H1 (cell line): ENCODE results near the gene IKZF1. TPM values are rescaled to one million over a fixed set of nuclear protein-coding genes. Genes with fewer than 3 reads are reported as not detected.

Experiments
- BACH1 ChIP-seq: IDR thresholded peaks from 2 replicates; pipeline ENCODE4 v1.6.1; 2012; ENCODE audit warnings: low read length, improper control_type of control experiment
- BCL11A ChIP-seq, 2 experiments: IDR thresholded peaks; one replicate each; pipeline ENCODE4 v1.6.1; 2011; ENCODE audit warnings: low read depth in 2 of 2, low read length in 2 of 2, mild to moderate bottlenecking in 2 of 2
- BRCA1 ChIP-seq: IDR thresholded peaks from 2 replicates; pipeline ENCODE4 v1.6.1; 2012; ENCODE audit warnings: low read depth, low read length, improper control_type of control experiment
- CEBPB ChIP-seq: IDR thresholded peaks from 2 replicates; pipeline ENCODE4 v1.6.1; 2012; ENCODE audit warnings: low read depth, low read length
- FOSL1 ChIP-seq: IDR thresholded peaks from 2 replicates; pipeline ENCODE4 v1.6.1; 2011; ENCODE audit warnings: mild to moderate bottlenecking, low read depth, low read length, moderate library complexity; ENCODE audit not compliant: insufficient read depth
- GTF2F1 ChIP-seq: IDR thresholded peaks from 2 replicates; pipeline ENCODE4 v1.6.1; 2012; ENCODE audit warnings: low read depth, low read length, improper control_type of control experiment, borderline replicate concordance
- JUN ChIP-seq: IDR thresholded peaks from 2 replicates; pipeline ENCODE4 v1.6.1; 2011; ENCODE audit warnings: low read depth, mild to moderate bottlenecking, improper control_type of control experiment, low read length
- JUND ChIP-seq: IDR thresholded peaks from 2 replicates; pipeline ENCODE4 v1.6.1; 2011; ENCODE audit warnings: mild to moderate bottlenecking, improper control_type of control experiment, low read length
- MAFK ChIP-seq: IDR thresholded peaks from 2 replicates; pipeline ENCODE4 v1.6.1; 2012; ENCODE audit warnings: low read depth, mild to moderate bottlenecking, improper control_type of control experiment, low read length
- PHF8 ChIP-seq: fragments of 200-600 bp; sonication (generic); conservative IDR thresholded peaks from 2 replicates; pipeline ENCODE4 v1.7.1; 2012; ENCODE audit warnings: low read depth, mild to moderate bottlenecking, inconsistent platforms, low read length, moderate library complexity
- POU5F1 ChIP-seq: IDR thresholded peaks from 2 replicates; pipeline ENCODE4 v1.6.1; 2011; ENCODE audit warnings: low read depth, mild to moderate bottlenecking, low read length, moderate library complexity
- RAD21 ChIP-seq, 2 experiments: IDR thresholded peaks in 1 of 2; conservative IDR thresholded peaks in 1 of 2; 2 replicates each; pipeline ENCODE4 v1.6.1; 2011; ENCODE audit warnings: low read depth in 2 of 2, low read length in 2 of 2, improper control_type of control experiment in 1 of 2, inconsistent platforms in 1 of 2, mild to moderate bottlenecking in 1 of 2, moderate library complexity in 1 of 2
- RFX5 ChIP-seq: IDR thresholded peaks from 2 replicates; pipeline ENCODE4 v1.6.1; 2011; ENCODE audit warnings: low read depth, low read length, improper control_type of control experiment, borderline replicate concordance
- RNF2 ChIP-seq: fragments of 200-900, 300-1000 bp; sonication (generic); IDR thresholded peaks from 2 replicates; pipeline ENCODE4 v1.7.1; 2016; ENCODE audit warnings: borderline replicate concordance, low read depth, mild to moderate bottlenecking, antibody characterized with exemption, low read length; ENCODE audit not compliant: poor library complexity, severe bottlenecking; ENCODE audit errors: missing control alignments
- RXRA ChIP-seq: IDR thresholded peaks from 2 replicates; pipeline ENCODE4 v1.6.1; 2011; ENCODE audit warnings: low read depth, mild to moderate bottlenecking, low read length, moderate library complexity; ENCODE audit not compliant: insufficient read depth
- SIX5 ChIP-seq: IDR thresholded peaks from 2 replicates; pipeline ENCODE4 v1.6.1; 2011; ENCODE audit warnings: mild to moderate bottlenecking, low read depth, low read length
- SRF ChIP-seq: IDR thresholded peaks from 2 replicates; pipeline ENCODE4 v1.6.1; 2011; ENCODE audit warnings: mild to moderate bottlenecking, low read depth, low read length, moderate library complexity
- TAF1 ChIP-seq: IDR thresholded peaks from 2 replicates; pipeline ENCODE4 v1.6.1; 2011; ENCODE audit warnings: mild to moderate bottlenecking, low read depth, low read length
- TAF7 ChIP-seq: optimal IDR thresholded peaks from 2 replicates; pipeline ENCODE3; 2011; ENCODE audit warnings: low read depth, mild to moderate bottlenecking, inconsistent platforms, low read length, moderate library complexity, borderline replicate concordance
- TCF12 ChIP-seq: IDR thresholded peaks from 2 replicates; pipeline ENCODE4 v1.6.1; 2011; ENCODE audit warnings: low read depth, mild to moderate bottlenecking, low read length
- ZNF274 ChIP-seq: IDR thresholded peaks from 2 replicates; pipeline ENCODE4 v1.7.0; 2012; ENCODE audit warnings: low read length, borderline replicate concordance; ENCODE audit errors: extremely low read depth
- polyA plus RNA-seq, 7 experiments: library from polyadenylated mRNA; depleted of rRNA in 3 of 7; stranded (reverse) in 5 of 7; unstranded in 2 of 7; fragments of >200 nt in 5 of 7; fragments of 200-250 nt in 2 of 7; gene quantifications; 1 replicate in 5 of 7; 2 replicates in 1 of 7; 4 replicates in 1 of 7; pipeline versions ENCODE4 v1.2.1 to v1.2.3, GENCODE V29; 2011 to 2013; ENCODE audit warnings: missing spikeins in 2 of 7, mixed read lengths in 2 of 7
- total RNA-seq: library from RNA; stranded (reverse); fragmentation: NEBNext Ultra II Directional; extraction: Animal tissue kit (Norgen Biotek cat#: 25700); gene quantifications from 2 replicates; pipeline ENCODE4 v1.2.1, GENCODE V29; 2021
- TF ChIP-seq, protein P1 (sequence below): IDR thresholded peaks from 2 replicates; pipeline ENCODE4 v1.6.1; 2011; ENCODE audit warnings: low read depth, mild to moderate bottlenecking, low read length; ENCODE audit not compliant: insufficient read depth
- TF ChIP-seq, protein P2 (sequence below): IDR thresholded peaks from 2 replicates; pipeline ENCODE4 v1.6.1; 2011; ENCODE audit warnings: low read length, improper control_type of control experiment

IKZF1 gene
- total and polyA plus RNA-seq, 2 of the 8 experiments (the other 6 are each of a cell fraction or from before 2014, with no cell fraction given) = 0.74 to 1.5 TPM

DNA sequence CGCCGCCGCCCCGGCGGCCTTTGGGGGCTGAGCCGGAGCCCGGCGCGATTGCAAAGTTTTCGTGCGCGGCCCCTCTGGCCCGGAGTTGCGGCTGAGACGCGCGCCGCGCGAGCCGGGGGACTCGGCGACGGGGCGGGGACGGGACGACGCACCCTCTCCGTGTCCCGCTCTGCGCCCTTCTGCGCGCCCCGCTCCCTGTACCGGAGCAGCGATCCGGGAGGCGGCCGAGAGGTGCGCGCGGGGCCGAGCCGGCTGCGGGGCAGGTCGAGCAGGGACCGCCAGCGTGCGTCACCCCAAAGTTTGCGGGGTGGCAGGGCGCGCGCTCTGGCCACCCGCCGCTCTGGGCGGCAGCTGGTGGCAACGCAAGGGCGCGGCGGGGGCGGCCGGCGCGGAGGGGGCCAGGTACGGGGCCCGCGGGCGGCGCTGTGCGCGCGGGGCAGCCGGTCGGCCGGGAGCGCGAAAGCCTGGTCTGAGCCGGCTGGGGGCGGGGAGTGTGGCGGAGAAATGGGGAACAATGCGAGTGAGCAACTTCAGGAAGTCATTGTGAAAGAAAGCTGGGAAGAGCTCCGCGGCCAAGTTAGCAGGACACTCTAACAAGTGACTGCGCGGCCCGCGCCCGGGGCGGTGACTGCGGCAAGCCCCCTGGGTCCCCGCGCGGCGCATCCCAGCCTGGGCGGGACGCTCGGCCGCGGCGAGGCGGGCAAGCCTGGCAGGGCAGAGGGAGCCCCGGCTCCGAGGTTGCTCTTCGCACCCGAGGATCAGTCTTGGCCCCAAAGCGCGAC lies at the start of gene IKZF1 (continued):
- TF ChIP-seq GTF2F1 (no peak), MAFK (no peak), BACH1 (no peak), POU5F1 (no peak), BCL11A (IDR thresholded peaks at IDR 0.05; ENCODE audit: low read depth in 2 of 2, low read length in 2 of 2) (no peak), TCF12 (no peak), FOSL1 (no peak), ZNF274 (no peak), RFX5 (no peak), SIX5 (no peak), BRCA1 (no peak), SRF (no peak), RAD21 (IDR thresholded peaks at IDR 0.05 in 1 of 2, conservative IDR thresholded peaks at IDR 0.05 in 1 of 2; ENCODE audit: low read depth in 2 of 2, low read length in 2 of 2) (no peak), TAF7 (no peak), PHF8 (peak; percentile 37; the same call in 1 of the 2 replicates), CEBPB (no peak), JUN (no peak), TAF1 (no peak), RXRA (no peak), RNF2 (no peak), JUND (no peak)
- TF ChIP-seq, protein P1, sequence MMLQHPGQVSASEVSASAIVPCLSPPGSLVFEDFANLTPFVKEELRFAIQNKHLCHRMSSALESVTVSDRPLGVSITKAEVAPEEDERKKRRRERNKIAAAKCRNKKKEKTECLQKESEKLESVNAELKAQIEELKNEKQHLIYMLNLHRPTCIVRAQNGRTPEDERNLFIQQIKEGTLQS = no peak
- TF ChIP-seq, protein P2, sequence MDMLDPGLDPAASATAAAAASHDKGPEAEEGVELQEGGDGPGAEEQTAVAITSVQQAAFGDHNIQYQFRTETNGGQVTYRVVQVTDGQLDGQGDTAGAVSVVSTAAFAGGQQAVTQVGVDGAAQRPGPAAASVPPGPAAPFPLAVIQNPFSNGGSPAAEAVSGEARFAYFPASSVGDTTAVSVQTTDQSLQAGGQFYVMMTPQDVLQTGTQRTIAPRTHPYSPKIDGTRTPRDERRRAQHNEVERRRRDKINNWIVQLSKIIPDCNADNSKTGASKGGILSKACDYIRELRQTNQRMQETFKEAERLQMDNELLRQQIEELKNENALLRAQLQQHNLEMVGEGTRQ = no peak
